Panc1 (cell line): Measurements from ENCODE around the gene UBR3. TPM values are rescaled to one million over a fixed set of nuclear protein-coding genes. Genes with fewer than 3 reads are reported as not detected.

Experiments used
- ATAC-seq: fragments of 200-7000 bp; cut with Tn5 transposase; 2 replicates; pipeline ENCODE4 v1.9.1; 2020; ENCODE audit warnings: mild to moderate bottlenecking, moderate library complexity
- BruUV-seq: library from RNA; stranded (reverse); fragments of 400-500 nt; replicated peaks from 2 replicates; lab custom pipeline; 2021; lab: Mats Ljungman, UMichigan
- CTCF ChIA-PET: fragments of 300-600 bp; sonication (Branson Sonifier 250); formaldehyde crosslinking; loops from one replicate; lab custom pipeline; 2022; ENCODE audit warnings: antibody characterized with exemption; lab: Charles Lee
- POLR2A ChIA-PET: fragments of 300-600 bp; sonication (Branson Sonifier 250); formaldehyde crosslinking; loops from one replicate; lab custom pipeline; 2022; ENCODE audit warnings: antibody characterized with exemption; lab: Charles Lee
- DNase-seq: peaks from one replicate; pipeline ENCODE4 v3.0.0-alpha.2; 2010; ENCODE audit warnings: low read depth, low spot score
- H3K27ac ChIP-seq: 2 replicates; pipeline ENCODE4 v1.5.1; 2011; ENCODE audit warnings: mild to moderate bottlenecking, low read length, inconsistent platforms
- H3K27me3 ChIP-seq: fragments of 200-500 bp; sonication (Bioruptor generic); 2 replicates; pipeline ENCODE4 v1.6.0; 2014; ENCODE audit warnings: low read length, inconsistent platforms; ENCODE audit not compliant: control insufficient read depth, insufficient read depth
- H3K36me3 ChIP-seq: fragments of 200-500 bp; sonication (Bioruptor generic); 2 replicates; pipeline ENCODE4 v1.5.1; 2014; ENCODE audit warnings: inconsistent platforms, mild to moderate bottlenecking, low read length, moderate library complexity; ENCODE audit not compliant: control insufficient read depth, insufficient read depth
- H3K4me1 ChIP-seq: 2 replicates; pipeline ENCODE4 v1.5.1; 2011; ENCODE audit warnings: inconsistent platforms, mild to moderate bottlenecking, low read length, moderate library complexity; ENCODE audit not compliant: control insufficient read depth, insufficient read depth
- H3K4me3 ChIP-seq, 2 experiments: 2 replicates each; pipeline ENCODE4 v1.5.1; 2011 to 2012; ENCODE audit warnings: low read depth in 2 of 2, low read length in 2 of 2, mild to moderate bottlenecking in 2 of 2, inconsistent platforms in 1 of 2, moderate library complexity in 1 of 2
- H3K9me3 ChIP-seq: fragments of 200-500 bp; sonication (Bioruptor generic); 2 replicates; pipeline ENCODE4 v1.5.1; 2014; ENCODE audit warnings: low read depth, mild to moderate bottlenecking, inconsistent platforms, low read length, moderate library complexity; ENCODE audit not compliant: control insufficient read depth, insufficient read depth
- POLR2AphosphoS5 ChIP-seq: IDR thresholded peaks from 2 replicates; pipeline ENCODE4 v1.6.1; 2012; ENCODE audit warnings: mild to moderate bottlenecking, low read depth, low read length, moderate library complexity
- SIN3A ChIP-seq: IDR thresholded peaks from 2 replicates; pipeline ENCODE4 v1.6.1; 2012; ENCODE audit warnings: low read depth, mild to moderate bottlenecking, low read length, moderate library complexity, borderline replicate concordance; ENCODE audit not compliant: insufficient read depth
- TCF7L2 ChIP-seq: IDR thresholded peaks from 2 replicates; pipeline ENCODE4 v1.6.1; 2011; ENCODE audit warnings: mild to moderate bottlenecking, low read depth, low read length, inconsistent platforms
- in situ Hi-C: cut with HindIII; loops from 2 replicates; pipeline ENCODE4 v1.10.0; 2016; ENCODE audit warnings: low sequenced_read_pairs, low pct_unique_long_range_greater_than_20kb
- intact Hi-C: fragments of 100-400 bp; cut with micrococcal nuclease; formaldehyde crosslinking; loops from one replicate; pipeline ENCODE4 v1.10.0; 2022; ENCODE audit not compliant: unreplicated experiment
- total RNA-seq: library from RNA; stranded (reverse); gene quantifications from one replicate; pipeline ENCODE4 v1.2.1, GENCODE V29; 2021; ENCODE audit not compliant: unreplicated experiment
- TF ChIP-seq, protein P1 (sequence below): fragments of 450-650 bp; IDR thresholded peaks from 2 replicates; pipeline ENCODE4 v1.5.1; 2017; ENCODE audit warnings: mild to moderate bottlenecking
- TF ChIP-seq, protein P2 (sequence below), 2 experiments: IDR thresholded peaks; 2 replicates each; pipeline ENCODE4 v1.6.1; 2011 to 2012; ENCODE audit warnings: low read depth in 2 of 2, control low read depth in 1 of 2, low read length in 1 of 2, mild to moderate bottlenecking in 1 of 2, moderate library complexity in 1 of 2; ENCODE audit not compliant: insufficient read depth in 1 of 2

Gene UBR3
- total RNA-seq, 1 experiment from 2014 or later = 27.9 TPM

DNA sequence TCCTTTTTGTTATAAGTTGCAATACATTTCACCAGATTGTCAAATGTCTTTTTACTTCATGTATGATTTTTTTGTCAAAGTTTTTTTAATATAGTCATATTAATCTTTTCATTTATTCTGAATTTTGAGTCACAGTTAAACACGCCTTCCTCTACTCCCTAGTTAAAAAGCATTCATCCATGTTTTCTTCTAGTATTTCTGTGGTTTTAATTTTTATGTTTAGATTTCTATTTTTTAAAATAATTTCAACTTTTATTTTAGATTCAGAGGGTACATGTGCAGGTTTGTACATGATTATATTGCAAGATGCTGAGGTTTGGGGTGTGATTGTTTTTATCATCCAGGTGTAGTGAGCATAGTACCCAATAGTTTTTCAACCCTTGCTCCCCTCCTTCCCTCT is 204.0 kb downstream of the UBR3 start:
- ChIA-PET POLR2A (no interaction called here), CTCF (no interaction called here)
- H3K4me3 ChIP-seq = no peak overlapping the region
- no peaks in the 10 kb centered on the region for H3K4me1 ChIP-seq
- H3K27me3 ChIP-seq = no peaks in the 10 kb centered on the region
- TF ChIP-seq POLR2AphosphoS5 = no peak
- TF ChIP-seq TCF7L2 = no peak
- TF ChIP-seq, protein P1, sequence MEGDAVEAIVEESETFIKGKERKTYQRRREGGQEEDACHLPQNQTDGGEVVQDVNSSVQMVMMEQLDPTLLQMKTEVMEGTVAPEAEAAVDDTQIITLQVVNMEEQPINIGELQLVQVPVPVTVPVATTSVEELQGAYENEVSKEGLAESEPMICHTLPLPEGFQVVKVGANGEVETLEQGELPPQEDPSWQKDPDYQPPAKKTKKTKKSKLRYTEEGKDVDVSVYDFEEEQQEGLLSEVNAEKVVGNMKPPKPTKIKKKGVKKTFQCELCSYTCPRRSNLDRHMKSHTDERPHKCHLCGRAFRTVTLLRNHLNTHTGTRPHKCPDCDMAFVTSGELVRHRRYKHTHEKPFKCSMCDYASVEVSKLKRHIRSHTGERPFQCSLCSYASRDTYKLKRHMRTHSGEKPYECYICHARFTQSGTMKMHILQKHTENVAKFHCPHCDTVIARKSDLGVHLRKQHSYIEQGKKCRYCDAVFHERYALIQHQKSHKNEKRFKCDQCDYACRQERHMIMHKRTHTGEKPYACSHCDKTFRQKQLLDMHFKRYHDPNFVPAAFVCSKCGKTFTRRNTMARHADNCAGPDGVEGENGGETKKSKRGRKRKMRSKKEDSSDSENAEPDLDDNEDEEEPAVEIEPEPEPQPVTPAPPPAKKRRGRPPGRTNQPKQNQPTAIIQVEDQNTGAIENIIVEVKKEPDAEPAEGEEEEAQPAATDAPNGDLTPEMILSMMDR = no peak
- TF ChIP-seq, protein P2, sequence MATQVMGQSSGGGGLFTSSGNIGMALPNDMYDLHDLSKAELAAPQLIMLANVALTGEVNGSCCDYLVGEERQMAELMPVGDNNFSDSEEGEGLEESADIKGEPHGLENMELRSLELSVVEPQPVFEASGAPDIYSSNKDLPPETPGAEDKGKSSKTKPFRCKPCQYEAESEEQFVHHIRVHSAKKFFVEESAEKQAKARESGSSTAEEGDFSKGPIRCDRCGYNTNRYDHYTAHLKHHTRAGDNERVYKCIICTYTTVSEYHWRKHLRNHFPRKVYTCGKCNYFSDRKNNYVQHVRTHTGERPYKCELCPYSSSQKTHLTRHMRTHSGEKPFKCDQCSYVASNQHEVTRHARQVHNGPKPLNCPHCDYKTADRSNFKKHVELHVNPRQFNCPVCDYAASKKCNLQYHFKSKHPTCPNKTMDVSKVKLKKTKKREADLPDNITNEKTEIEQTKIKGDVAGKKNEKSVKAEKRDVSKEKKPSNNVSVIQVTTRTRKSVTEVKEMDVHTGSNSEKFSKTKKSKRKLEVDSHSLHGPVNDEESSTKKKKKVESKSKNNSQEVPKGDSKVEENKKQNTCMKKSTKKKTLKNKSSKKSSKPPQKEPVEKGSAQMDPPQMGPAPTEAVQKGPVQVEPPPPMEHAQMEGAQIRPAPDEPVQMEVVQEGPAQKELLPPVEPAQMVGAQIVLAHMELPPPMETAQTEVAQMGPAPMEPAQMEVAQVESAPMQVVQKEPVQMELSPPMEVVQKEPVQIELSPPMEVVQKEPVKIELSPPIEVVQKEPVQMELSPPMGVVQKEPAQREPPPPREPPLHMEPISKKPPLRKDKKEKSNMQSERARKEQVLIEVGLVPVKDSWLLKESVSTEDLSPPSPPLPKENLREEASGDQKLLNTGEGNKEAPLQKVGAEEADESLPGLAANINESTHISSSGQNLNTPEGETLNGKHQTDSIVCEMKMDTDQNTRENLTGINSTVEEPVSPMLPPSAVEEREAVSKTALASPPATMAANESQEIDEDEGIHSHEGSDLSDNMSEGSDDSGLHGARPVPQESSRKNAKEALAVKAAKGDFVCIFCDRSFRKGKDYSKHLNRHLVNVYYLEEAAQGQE (IDR thresholded peaks at IDR 0.05; ENCODE audit: insufficient read depth in 1 of 2, low read depth in 2 of 2, low read length in 1 of 2) = no peak
- TF ChIP-seq SIN3A = no peak
- DNase-seq (no peak), ATAC-seq (no peak)
- no peaks in the 10 kb centered on the region for H3K36me3 ChIP-seq
- no peak overlapping the region for H3K27ac ChIP-seq
- in situ Hi-C loops = no loop called here
- H3K9me3 ChIP-seq = no peaks in the 10 kb centered on the region
- intact Hi-C loops = no loop called here
- no TSS peak for BruUV-seq

DNA sequence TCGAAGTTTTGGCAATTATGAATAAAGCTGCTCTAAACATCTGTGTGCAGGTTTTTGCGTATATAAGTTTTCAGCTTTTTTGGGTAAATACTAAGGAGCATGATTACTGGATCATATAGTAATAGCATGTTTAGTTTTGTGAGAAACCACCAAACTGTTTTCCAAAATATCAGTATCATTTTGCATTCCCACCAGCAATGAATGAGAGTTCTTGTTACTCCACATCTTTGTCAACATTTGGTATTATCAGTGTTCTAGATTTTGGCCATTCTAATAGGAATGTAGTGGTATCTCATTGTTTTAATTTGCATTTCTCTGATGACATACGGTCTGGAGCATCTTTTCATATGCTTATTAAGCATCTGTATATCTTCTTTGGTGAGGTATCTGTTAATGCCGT is 207.3 kb downstream of the UBR3 start:
- H3K9me3 ChIP-seq = no peaks in the 10 kb centered on the region
- H3K27me3 ChIP-seq = no peaks in the 10 kb centered on the region
- no peaks in the 10 kb centered on the region for H3K4me1 ChIP-seq
- TF ChIP-seq POLR2AphosphoS5 (no peak), TCF7L2 (no peak), SIN3A (no peak)
- TF ChIP-seq, protein P2 (IDR thresholded peaks at IDR 0.05; ENCODE audit: insufficient read depth in 1 of 2, low read depth in 2 of 2, low read length in 1 of 2) = no peak
- TF ChIP-seq, protein P1 = no peak
- intact Hi-C loops = no loop called here
- ChIA-PET POLR2A (no interaction called here), CTCF (no interaction called here)
- H3K27ac ChIP-seq = no peak overlapping the region
- ATAC-seq = no peak
- in situ Hi-C loops = no loop called here
- no peak for DNase-seq
- no peak overlapping the region for H3K4me3 ChIP-seq
- no peaks in the 10 kb centered on the region for H3K36me3 ChIP-seq
- no TSS peak for BruUV-seq
